ENCODE results near the gene C11orf86. TPM values are rescaled to one million over a fixed set of nuclear protein-coding genes. Genes with fewer than 3 reads are reported as not detected.
A peak's percentile ranks its signal among the peaks of the same experiment; 100 is the strongest.
"Not testable (repeated sequence)": the region's sequence is repeated elsewhere in the genome, so short reads cannot be mapped to it uniquely, and the experiment has no call there.

Gene C11orf86, protein sequence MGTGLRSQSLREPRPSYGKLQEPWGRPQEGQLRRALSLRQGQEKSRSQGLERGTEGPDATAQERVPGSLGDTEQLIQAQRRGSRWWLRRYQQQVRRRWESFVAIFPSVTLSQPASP
- not detected in 2 replicates for total RNA-seq (2014; rRNA removed; shearing (Covaris generic))

DNA sequence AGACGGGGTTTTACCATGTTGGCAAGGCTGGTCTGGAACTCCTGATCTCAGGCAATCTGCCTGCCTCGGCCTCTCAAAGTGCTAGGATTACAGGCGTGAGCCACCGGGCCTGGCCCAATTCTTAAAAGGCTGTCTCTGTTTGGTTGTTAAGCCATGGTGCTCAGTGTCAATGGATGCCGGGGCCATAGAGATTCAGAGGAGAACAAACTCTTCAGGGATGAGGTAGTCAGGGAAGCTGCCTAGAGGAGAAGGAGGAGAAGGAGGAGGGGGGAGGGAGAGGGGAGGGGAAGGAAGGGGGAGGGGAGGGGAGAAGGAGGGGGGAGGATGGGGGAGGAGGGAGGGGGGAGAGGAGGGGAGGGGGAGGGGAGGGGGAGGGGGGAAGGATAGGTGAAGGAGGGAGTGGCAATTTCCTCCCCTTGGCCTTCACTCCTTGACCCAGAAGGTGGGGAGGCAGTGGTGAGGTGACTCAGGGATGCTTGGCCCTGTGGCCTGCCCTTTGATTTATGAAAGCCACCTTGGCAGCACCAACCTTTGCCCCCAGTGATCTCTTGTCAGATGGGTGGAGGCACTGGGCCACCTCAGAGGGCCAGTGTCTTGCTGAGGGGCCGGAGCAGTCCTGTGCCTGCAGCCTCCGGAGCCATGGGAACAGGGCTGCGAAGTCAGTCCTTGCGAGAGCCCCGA is at the start of gene C11orf86:
TSS of gene C11orf86 (plus strand) at position 581 of the 681 bp plus-strand sequence. CDS start at position 640, 59 bp downstream.
- no peak for DNase-seq (ENCODE audit: low read depth)

DNA sequence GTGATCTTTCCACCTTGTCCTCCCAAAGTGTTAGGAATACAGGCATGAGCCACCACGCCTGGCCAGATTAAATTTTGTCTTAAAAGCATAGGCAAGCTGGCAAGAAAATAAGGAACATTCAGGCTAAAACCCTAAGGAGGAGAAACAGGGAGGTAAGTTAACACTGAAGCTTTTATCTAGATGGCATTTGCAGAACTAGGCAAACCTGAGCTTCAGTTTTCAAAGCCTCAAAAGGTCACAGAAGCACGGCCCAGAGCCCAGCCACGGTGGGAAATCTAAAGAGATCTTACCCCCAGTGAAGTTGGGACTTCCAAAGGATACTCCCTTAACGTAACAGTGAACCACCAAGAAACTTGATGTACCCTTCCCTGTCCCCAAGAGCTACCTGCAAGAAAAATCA is 45.4 kb upstream of the C11orf86 start:
- DNase-seq (ENCODE audit: low read depth): no peak

DNA sequence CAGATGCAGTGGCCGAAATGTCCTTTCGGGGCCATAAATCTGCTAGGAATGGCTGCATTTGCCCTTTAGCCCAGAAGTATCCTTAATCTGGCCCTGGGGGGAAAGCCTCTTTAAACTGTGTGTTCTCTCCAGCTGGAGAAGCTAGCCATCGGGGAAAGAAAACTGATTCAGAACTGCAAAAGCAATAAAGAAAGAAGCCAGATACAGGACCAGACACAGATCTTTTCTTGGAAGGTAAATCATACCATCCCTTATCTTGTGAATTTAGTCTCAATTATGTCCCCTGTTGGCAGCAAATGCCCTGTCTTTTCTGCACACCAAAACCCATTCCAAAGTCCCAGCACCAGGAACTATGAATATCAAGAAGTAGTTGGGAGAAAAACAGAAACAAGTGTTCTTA is 42.6 kb upstream of the C11orf86 start:
- no peak for DNase-seq (ENCODE audit: low read depth)

DNA sequence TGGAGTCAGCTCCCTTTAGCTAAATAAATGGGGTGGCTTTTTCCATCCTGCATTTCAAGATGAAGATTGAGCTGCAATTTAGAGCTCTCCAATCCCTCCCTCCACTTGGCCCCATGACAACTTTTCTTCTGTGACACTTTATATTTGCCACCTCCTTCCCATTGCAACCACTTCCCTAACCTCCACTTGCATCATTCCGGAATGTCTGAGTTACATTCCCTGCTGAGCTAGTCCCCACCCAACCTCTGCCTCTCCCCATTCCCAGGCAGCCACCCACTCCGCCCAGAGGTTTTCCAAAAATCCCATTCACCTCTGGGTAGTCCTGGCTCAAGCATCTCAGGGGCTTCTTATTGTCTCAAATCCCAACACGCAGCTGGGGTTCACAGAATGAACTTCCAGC is 41.6 kb upstream of the C11orf86 start:
- no peak for DNase-seq (ENCODE audit: low read depth)

DNA sequence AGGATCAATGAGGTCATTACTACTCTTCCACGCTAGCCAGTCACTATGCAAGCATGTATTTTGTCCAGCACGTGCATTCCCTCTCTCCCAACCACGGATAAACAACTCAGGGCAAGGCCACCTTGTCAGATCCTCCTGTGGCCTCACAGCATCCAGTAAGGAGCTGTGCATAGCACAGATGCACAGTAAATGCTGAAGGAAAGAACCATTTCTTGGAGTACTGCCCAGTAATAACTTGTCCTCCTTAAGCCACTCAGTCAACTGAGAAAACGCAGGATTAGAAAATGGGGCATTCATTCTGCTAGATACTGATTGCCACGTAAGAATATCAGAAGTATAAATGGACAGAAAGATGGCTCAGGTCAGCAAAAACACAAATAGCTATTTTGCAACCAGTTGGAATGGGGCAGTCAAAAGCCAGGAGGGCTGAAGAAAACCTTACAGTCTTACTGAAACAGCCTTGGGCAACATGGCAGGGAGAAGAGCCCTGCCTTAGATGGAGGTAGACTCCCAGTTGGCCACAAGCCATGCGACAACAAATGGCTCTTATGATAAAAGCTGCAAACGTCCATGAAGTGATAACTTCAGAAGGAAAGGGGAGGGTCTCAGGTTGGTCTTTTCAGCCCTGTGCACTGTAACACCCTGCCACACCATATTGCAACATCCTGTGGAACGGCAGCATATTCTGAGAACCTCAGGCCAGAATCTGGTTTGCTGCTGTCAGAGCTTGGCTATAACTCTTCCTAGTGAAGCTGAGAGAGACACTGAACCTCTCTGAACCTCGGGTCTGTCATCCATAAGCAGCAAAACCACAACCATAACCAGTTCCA is 39.9 kb upstream of the C11orf86 start:
- DNase-seq (ENCODE audit: low read depth): peak; percentile 29

DNA sequence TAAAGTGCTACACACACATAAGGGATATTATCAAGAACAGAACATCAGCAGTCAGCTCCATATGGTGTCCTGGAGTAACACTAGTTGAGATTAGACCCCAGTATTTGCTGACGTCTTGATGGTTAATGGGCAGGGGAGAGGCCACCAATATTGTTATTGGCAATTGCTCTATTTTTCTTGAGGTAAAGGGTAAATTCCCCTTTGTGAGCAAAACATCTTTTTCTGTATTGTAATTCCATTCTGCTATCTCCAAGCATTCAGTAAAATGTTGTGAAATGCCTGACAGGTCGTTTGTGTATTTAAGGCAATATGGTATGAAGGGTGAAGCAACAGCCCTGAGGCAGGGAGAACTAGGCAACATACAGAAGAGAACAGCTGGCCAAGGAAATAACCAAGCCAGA is 38.8 kb upstream of the C11orf86 start:
- peak; percentile 37 for DNase-seq (ENCODE audit: low read depth)

DNA sequence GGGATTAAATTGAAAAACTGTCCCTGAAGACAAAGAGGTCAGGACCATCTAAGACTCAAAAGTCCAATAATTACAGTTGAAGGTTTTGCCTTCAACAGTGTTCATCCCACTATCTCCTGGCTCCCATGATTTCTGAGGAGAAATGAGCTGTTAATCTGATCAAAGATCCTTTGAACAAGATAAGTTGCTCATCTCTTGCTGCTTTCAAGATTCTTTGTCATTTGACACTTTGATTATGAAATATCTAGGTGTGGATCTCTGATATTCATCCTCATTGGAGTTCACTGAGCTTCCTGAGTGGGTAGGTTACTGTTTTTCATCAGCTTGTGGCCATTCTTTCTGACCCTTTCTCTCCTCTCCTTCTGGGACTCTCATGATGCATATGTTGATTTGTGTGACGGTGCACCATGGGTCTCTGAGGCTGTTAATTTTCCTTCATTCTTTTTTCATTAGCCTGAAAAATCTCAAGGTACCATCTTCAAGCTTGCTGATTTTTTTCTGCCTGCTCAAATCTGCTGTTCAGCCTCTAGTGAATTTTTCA is 37.8 kb upstream of the C11orf86 start:
- DNase-seq (ENCODE audit: low read depth): no peak

DNA sequence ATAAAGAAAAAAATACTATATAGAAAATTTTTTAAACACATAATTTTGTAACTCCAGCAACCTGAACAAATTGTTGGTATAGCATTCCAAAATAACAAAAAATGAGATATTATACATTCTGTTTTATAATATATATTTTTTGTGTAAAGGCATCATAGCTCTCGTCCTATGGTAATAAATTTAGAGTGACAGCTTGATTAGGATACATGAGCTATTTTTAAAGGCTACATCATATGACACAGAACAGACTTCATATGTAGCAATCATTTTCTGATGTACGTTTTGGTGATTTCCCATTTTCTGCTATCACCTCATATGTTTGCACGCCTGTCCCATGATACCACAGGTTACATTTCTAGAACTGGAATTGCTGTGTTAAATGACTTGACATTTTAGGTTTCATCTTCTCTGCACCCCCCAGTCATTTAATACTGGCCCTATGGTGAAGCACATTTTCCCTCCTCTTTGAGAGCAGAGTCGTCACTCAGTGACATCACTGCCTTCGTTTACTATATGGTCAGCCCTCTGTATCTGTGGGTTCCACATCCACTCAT is 36.4 kb upstream of the C11orf86 start:
- no peak for DNase-seq (ENCODE audit: low read depth)

DNA sequence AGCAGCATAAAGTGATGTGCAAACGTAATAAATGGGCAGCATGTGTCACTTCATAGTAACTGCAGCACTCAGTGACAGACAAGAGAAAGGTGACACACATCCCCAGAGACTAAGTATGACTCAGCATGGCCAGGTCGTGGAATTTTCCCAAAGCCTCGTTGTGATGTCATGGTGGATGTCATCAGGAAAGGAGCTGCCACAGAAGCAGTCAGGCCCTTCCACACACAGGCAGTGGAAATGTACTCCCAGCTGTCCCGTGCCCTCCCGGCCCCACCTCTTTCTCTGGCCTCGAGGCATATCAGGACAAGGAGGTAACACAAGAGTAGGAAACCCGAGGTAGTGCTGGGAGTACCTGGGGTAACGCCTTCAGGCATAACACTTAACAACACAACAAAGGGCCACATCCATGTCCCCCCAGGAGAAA is 25.0 kb upstream of the C11orf86 start:
- peak; percentile 94 for DNase-seq (ENCODE audit: low read depth)

DNA sequence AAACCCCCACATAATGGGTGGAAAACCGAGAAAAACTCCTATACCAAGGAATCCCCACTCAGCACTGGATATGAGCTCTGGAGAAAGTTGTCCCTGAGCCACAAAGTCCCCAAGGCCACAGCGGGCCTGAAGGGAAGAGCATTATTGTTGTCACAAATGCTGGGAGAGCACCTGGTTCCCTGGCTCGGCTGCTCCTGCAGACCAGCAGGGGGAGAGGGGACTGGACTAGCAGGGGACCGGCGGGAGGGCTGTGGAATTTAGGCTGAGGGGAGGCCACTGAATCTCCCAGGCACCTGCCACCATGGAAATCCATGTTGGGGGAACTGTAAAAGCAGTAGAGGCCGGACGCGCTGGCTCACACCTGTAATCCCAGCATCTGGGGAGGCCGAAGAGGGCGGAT is 24.0 kb upstream of the C11orf86 start:
- DNase-seq (ENCODE audit: low read depth): no peak

DNA sequence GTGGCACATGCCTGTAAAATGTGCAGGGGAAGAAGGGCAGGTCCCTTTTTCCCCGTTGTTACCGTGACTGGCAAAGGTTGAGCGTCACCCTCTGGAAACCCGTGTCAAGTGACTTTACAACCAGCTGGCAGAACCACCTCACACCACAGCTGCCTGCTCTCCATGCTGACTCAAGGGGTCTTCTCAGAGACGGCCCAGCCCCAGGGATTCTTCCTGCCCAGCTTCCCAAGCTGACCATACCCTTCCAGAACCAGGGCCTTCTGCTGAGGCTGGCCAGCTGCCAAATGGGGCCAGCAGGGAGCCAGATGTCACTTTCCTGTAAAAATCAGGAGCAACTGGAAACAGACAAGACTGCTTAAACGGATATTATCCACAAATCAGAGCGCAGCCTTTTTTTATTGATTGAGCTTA is 23.2 kb upstream of the C11orf86 start:
- DNase-seq (ENCODE audit: low read depth): peak; percentile 94

DNA sequence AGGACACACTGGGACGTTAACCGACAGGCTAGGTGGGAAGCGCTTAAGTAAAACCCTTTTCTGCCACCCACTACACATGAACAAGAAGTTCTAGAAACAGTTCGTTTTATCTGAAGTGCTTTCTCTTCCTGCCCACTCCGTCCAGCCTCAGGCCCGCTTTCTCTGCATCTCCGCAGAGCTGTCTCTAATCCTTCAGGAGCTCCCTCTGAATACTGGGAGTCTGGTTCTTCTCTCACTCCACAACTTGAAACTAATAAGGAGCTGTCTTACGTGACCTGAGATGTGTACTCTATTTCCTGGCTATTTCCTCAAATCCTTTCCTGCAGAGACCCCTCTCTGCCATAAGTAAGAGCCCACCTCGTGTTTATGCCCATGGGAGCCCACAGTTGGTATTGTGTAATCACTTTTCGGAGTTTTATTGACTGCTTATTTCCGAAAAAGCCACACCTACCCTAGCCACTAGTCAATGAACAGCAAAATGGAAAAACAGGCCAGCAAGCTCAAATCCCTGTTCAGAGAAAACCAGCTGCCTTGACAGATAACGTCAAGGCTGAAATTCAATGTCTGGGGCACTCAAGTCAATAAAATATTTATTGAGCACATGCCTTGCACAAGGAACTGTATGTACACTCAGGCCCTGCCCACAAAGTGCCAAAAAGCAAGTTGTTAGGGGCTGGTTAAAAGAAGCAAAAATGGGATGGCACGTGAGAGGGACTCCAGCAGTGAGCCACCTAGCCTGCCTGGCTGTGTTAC is 21.8 kb upstream of the C11orf86 start:
- DNase-seq (ENCODE audit: low read depth): no peak

DNA sequence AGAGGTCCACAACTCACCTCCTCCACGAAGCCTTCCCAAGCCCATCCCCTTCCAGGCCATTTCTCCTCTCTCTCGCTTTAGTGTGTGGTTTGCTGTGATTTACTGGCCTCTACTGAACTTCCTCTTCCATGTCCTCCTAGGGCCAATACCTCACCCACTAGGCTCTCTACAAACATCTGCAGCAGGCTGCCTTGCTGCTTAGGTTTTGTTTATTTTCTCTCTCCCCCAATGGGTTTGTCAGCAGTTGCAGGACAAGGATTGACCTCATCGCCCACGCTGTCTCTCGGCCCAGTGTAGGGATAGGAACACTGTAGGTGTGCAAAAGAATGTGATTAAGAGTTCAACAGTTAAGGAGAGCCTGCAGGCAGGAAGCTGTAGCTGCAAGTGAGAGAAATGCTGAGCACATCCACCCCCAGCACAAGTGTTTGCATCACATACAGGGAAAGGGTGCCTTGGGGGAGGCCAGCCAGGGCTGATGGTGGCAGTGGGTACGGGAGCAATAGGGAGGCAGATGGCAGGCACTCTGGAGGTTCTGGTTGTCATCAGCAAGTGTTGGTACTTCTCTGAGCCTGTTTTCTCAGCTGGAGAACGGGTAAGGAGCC is 18.3 kb upstream of the C11orf86 start:
- no peak for DNase-seq (ENCODE audit: low read depth)

DNA sequence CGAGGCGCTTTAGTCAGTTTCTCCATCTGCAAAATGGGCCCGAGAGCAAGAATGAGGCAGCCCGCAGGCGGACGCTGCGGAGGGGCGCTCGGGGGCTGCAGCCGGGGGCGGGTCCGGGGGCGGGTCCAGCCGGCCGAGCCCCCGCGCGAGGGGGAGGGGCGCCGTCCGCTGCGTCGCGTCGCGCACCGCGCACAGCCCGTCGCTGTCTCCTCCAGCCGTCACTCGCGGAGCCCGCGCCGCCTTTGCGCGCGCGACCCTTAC is 17.2 kb upstream of the C11orf86 start:
- no peak for DNase-seq (ENCODE audit: low read depth)

DNA sequence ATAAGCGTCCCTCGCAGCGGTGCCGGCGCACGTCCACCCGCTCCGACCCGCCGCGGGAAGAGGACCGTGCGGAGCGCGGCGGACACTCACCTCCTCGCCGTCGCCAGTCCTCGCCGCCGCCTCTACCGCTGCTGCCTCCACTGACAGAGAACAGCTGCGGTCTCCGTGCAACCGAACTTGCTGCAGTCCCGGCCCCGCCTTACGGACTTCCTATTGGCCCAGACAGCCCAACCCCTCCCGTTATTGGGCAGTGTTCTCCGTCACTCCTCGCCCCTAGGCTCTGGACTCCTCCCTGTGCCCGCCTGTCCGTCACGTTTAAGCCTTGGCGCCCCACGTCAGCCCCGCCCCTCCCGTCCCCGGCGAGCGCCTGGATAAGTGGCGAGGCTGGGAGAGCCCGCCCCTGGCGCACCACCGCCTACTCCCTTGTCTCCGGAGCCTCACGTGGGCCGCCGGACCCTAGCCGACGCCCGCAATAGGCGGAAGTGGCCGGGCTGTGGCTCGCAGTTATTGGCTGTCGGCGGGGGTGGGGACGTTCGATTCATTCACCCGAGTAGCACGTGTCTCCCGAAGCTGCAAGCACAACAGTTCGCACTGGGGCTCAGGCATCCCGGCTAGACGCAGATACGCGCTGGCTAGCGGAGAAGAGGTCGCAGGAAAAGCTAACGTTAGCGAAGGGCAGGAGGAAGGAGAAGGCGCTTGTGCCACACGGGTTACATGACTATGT is 16.7 kb upstream of the C11orf86 start, which contains the start of gene PC:
TSS of gene PC (minus strand) at position 152 of the 724 bp plus-strand sequence. CDS start 86,224 bp downstream, outside the sequence.
- DNase-seq (ENCODE audit: low read depth): peak; percentile 100

DNA sequence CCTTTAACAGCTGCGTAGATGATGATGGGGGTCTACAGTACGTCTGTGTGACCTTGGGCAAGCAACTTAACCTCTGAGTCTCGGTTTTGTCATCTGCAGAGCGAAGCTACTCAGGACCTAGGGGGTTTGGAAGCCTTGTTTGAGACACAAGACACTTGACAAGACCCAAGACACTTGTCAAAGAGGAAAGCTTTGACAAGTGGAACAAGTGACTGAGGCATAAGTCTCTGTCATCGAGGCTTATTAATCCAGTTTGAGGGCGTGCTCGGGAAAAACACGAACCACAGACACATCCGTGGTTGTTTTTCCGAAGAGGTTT is 16.2 kb upstream of the C11orf86 start:
- no peak for DNase-seq (ENCODE audit: low read depth)

DNA sequence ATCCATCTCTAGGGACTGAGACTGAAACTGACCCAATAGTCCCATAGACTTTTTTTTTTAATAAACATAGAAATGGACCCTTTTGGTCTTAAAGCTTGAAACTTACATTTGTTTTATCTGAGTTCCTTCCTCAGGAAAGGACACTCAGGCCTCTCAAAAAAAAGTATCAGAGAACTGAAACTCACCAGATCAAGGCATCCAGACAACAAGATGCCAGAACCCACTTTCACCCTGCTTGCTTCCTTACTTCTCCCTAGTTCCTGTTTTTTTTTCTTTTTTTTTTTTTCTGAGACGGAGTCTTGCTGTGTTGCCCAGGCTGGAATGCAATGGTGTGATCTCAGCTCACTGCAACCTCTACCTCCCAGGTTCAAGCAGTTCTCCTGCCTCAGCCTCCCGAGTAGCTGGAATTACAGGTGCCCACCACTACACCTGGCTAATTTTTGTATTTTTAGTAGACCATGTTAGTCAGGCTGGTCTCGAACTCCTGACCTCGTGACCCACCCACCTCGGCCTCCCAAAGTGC is 13.4 kb upstream of the C11orf86 start:
- not testable (repeated sequence) for DNase-seq (ENCODE audit: low read depth)

DNA sequence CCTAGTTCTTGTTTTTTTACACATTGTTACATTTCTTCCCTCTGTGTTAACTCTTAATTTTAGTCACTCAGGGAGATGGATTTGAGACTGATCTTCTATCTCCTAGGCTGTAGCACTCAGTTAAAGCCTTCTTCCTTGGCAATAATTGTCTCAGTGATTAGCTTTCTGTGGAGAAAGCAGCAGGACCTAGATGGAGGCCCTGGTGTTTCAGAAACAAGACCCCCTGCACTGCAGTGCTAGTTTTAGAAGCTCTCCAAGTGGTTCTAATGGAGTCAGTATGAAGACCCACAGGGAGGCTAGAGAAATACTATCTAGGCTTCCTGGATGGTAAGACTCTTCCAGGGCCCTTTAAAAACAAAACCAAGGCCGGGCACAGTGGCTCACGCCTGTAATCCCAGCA is 12.9 kb upstream of the C11orf86 start:
- DNase-seq (ENCODE audit: low read depth): no peak

DNA sequence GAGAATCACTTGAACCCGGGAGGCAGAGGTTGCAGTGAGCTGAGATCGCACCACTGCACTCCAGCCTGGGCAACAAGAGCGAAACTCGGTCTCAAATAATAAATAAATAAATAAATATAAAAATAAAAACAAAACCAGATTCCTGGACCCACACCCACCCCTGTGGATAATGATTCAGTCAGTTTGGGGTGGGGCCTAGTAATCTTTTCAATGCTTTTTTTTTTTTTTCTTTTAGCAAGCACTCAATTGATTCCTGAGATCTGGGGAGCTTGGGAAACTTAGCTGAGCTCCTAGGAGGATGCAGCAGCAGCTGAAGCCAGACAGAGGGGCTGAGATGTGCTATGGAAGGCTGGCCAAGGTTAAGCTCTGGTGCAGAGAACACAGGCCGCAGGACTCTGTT is 12.3 kb upstream of the C11orf86 start:
- no peak for DNase-seq (ENCODE audit: low read depth)

DNA sequence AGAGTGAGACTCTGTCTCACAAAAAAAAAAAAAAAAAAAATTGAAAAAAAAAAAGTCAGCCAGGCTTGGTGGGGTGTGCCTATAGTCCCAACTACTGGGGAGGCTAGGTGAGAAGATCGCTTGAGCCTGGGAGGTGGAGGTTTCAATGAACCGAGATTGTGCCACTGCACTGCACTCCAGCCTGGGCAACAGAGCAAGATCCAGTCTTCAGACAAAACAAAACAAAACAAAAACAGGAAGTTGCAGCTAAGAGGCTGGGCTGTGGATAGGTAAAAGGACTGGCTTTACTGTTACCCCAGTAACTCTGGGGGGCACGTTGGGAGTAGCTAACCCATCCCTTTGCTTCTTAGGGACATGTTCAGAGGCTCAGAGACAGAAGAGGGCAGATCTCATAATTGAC is 10.6 kb upstream of the C11orf86 start:
- no peak for DNase-seq (ENCODE audit: low read depth)

DNA sequence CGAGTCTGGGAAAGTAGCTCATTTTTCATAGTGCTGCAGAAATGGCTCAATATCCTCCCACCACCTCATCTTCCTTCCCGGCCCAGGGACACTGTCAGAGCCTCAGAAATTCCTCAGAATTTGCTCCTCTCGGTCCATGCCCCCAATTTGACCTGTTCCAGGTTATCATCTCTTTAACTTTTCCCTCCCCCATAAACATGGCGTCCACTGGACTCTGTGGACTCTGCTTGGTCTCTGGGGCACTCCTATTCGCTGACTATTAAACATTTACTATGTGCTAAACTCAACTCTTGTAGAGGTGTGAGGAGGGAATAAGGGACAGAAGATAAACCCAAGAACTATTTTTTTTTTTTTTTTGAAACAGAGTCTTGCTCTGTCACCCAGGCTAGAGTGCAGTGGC is 8.8 kb upstream of the C11orf86 start:
- DNase-seq (ENCODE audit: low read depth): no peak
